Immature natural killer cell (primary cell): ENCODE data around the gene AXIN1. TPM values are rescaled to one million over a fixed set of nuclear protein-coding genes. Genes with fewer than 3 reads are reported as not detected.
"Not testable (repeated sequence)": the region's sequence is repeated elsewhere in the genome, so short reads cannot be mapped to it uniquely, and the experiment has no call there.

Experiments
- DNase-seq, 3 donors: peaks; one replicate each; pipeline ENCODE4 v3.0.0; 2022; ENCODE audit warnings: mixed read lengths in 1 of 3
- H3K27ac Mint-ChIP-seq, 6 donors: one replicate each; pipeline ENCODE4 v1.8.0; 2020; ENCODE audit warnings: mixed read lengths in 6 of 6, mild to moderate bottlenecking in 5 of 6, inconsistent platforms in 4 of 6, moderate library complexity in 3 of 6
- H3K27me3 Mint-ChIP-seq, 3 donors: one replicate each; pipeline ENCODE4 v1.8.0; 2020 to 2021; ENCODE audit warnings: low read depth in 3 of 3, mild to moderate bottlenecking in 3 of 3, mixed read lengths in 3 of 3, moderate library complexity in 3 of 3, inconsistent platforms in 1 of 3
- H3K36me3 Mint-ChIP-seq, 3 donors: one replicate each; pipeline ENCODE4 v1.8.0; 2020; ENCODE audit warnings: mixed read lengths in 3 of 3, inconsistent platforms in 2 of 3, mild to moderate bottlenecking in 2 of 3
- H3K4me1 Mint-ChIP-seq, 2 donors: one replicate each; pipeline ENCODE4 v1.8.0; 2020; ENCODE audit warnings: inconsistent platforms in 2 of 2, mild to moderate bottlenecking in 2 of 2, mixed read lengths in 2 of 2, moderate library complexity in 1 of 2
- H3K4me3 Mint-ChIP-seq, 5 donors: one replicate each; pipeline ENCODE4 v1.8.0; 2020; ENCODE audit warnings: mild to moderate bottlenecking in 5 of 5, mixed read lengths in 5 of 5, inconsistent platforms in 3 of 5, moderate library complexity in 3 of 5
- H3K9me3 Mint-ChIP-seq, 6 donors: one replicate each; pipeline ENCODE4 v1.8.0; 2020; ENCODE audit warnings: mild to moderate bottlenecking in 6 of 6, mixed read lengths in 6 of 6, inconsistent platforms in 4 of 6, moderate library complexity in 3 of 6
- polyA plus RNA-seq, 3 donors: library from polyadenylated mRNA; unstranded; fragments of 300-500 nt; fragmentation: Illumina TruSeq; gene quantifications; one replicate each; pipeline ENCODE4 v1.2.3, GENCODE V29; 2021

Gene AXIN1
- polyA plus RNA-seq, 3 donors from 2014 or later: 1.9 to 12.5 (median 5.2) TPM

GRCh38 chr16:334164-334832 is 18.2 kb downstream of the AXIN1 start:
- H3K4me1 Mint-ChIP-seq: peaks cover 87 to 95% of the 10 kb centered on the region in 2 donors
- H3K36me3 Mint-ChIP-seq, DNase-seq, H3K9me3 Mint-ChIP-seq: not testable (repeated sequence)
- H3K4me3 Mint-ChIP-seq: peak overlapping the region; percentile 11 to 84 (median 80)
- peak overlapping the region; percentile 84 to 98 (median 96) for H3K27ac Mint-ChIP-seq
- H3K27me3 Mint-ChIP-seq: peaks cover 23 to 41% (median 26%) of the 10 kb centered on the region in 3 donors

GRCh38 chr16:333406-334094 is 19.0 kb downstream of the AXIN1 start:
- peaks cover 18 to 38% (median 23%) of the 10 kb centered on the region in 3 donors for H3K27me3 Mint-ChIP-seq
- DNase-seq: no peak
- peak overlapping the region; percentile 68 to 98 (median 96) for H3K27ac Mint-ChIP-seq
- H3K36me3 Mint-ChIP-seq: peaks cover 5 to 8% (median 7%) of the 10 kb centered on the region in 3 donors
- H3K4me1 Mint-ChIP-seq: peaks cover 90 to 97% of the 10 kb centered on the region in 2 donors
- H3K9me3 Mint-ChIP-seq: no peaks in the 10 kb centered on the region
- H3K4me3 Mint-ChIP-seq: peak overlapping the region in 3 of 5 donors; percentile 18 to 54 (median 48)

GRCh38 chr16:331181-331814 is 21.2 kb downstream of the AXIN1 start:
- not testable (repeated sequence) for H3K36me3 Mint-ChIP-seq, H3K9me3 Mint-ChIP-seq
- peak overlapping the region; percentile 48 to 79 (median 66) for H3K4me3 Mint-ChIP-seq
- peaks cover 28 to 45% (median 28%) of the 10 kb centered on the region in 3 donors for H3K27me3 Mint-ChIP-seq
- peak overlapping the region; percentile 76 to 99 (median 92) for H3K27ac Mint-ChIP-seq
- H3K4me1 Mint-ChIP-seq: peaks cover 89 to 95% of the 10 kb centered on the region in 2 donors
- peak in 1 of 3 donors; percentile 66 for DNase-seq

- peak overlapping the region; percentile 76 to 99 (median 92) for H3K27ac Mint-ChIP-seq
- H3K4me3 Mint-ChIP-seq: peak overlapping the region; percentile 42 to 79 (median 65)
- DNase-seq: no peak
- no peaks in the 10 kb centered on the region for H3K9me3 Mint-ChIP-seq
- peaks cover 28 to 44% (median 29%) of the 10 kb centered on the region in 3 donors for H3K27me3 Mint-ChIP-seq
- peaks cover 5 to 8% (median 7%) of the 10 kb centered on the region in 3 donors for H3K36me3 Mint-ChIP-seq
- H3K4me1 Mint-ChIP-seq: peaks cover 88 to 94% of the 10 kb centered on the region in 2 donors
Measured at GRCh38 chr16:330741-331140, 21.8 kb downstream of the AXIN1 start.

GRCh38 chr16:325375-326145 is 27.0 kb downstream of the AXIN1 start:
- H3K4me1 Mint-ChIP-seq: peaks cover 88 to 91% of the 10 kb centered on the region in 2 donors
- peak in 1 of 3 donors; percentile 39 for DNase-seq
- peak overlapping the region; percentile 93 to 100 (median 100) for H3K27ac Mint-ChIP-seq

DNA sequence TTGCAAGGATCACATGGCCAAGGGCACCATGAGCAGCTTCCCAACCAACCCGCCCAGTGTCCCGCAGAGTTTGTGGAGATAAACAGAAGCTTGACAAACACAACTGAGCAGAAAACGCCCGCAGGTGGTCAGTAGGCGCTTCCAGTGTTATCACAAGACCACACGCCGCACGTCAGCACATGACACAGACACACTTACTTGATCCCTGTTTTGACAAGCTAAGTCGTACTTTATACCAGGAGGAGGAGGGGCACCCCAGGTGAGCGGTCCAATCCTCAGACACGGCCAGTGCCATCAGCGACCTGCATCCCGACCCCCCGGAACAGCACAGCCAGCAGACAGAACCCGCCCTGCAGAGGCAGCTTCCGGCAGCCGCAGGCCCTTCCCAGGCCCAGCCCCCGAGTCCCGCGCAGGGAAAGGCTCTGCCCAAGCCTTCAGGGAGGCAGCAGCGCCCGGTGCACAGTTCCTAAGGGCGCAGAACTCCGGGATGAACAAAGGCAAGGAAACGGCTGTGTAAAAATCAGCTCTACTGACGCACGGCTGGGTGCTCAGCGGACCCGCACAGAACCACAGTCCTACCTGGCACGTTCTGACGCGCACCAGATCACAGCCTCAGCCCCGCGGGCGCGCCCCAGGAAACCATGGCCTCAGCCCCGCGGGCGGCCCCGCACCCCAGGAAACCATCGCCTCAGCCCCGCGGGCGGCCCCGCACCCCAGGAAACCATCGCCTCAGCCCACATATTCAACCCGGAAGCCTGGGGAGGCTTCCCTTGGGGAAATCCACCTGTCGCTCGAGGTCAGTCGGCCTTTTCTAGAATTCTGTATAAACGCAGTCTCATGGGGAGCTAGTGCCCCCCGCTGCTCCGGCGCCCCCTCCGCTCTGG is 27.8 kb downstream of the AXIN1 start:
- no peaks in the 10 kb centered on the region for H3K9me3 Mint-ChIP-seq
- H3K4me1 Mint-ChIP-seq: peaks cover 87 to 92% of the 10 kb centered on the region in 2 donors
- peaks cover 53 to 67% (median 60%) of the 10 kb centered on the region in 3 donors for H3K27me3 Mint-ChIP-seq
- peak overlapping the region; percentile 93 to 100 (median 100) for H3K27ac Mint-ChIP-seq
- peak; percentile 93 to 96 (median 95) for DNase-seq
- peaks cover 0 to 6% (median 5%) of the 10 kb centered on the region in 3 donors for H3K36me3 Mint-ChIP-seq
- peak overlapping the region; percentile 83 to 93 (median 86) for H3K4me3 Mint-ChIP-seq

More at GRCh38 chr16:325375-326145, 27.0 kb downstream of the AXIN1 start:
- H3K4me3 Mint-ChIP-seq: peak overlapping the region; percentile 83 to 93 (median 86)
- peaks cover 57 to 69% (median 61%) of the 10 kb centered on the region in 3 donors for H3K27me3 Mint-ChIP-seq
- H3K36me3 Mint-ChIP-seq: peaks cover 2 to 5% (median 4%) of the 10 kb centered on the region in 3 donors
- H3K9me3 Mint-ChIP-seq: no peaks in the 10 kb centered on the region

DNA sequence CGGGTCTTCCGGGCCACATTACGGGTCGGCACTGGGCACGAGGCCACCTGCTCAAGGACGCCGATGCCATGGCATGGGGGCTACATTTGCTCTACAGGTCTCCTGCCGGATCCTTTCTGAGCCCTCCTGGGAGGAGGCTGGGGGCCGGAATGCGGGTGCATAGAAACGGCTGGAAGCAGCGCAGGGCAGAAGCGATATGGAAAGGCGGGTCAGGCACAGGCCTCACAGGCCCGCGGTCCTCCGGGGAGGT is 28.4 kb downstream of the AXIN1 start:
- DNase-seq: no peak
- H3K36me3 Mint-ChIP-seq: peaks cover under 1 to 10% (median 5%) of the 10 kb centered on the region in 3 donors
- H3K4me1 Mint-ChIP-seq: peaks cover 90 to 94% of the 10 kb centered on the region in 2 donors
- peak overlapping the region; percentile 83 to 93 (median 86) for H3K4me3 Mint-ChIP-seq
- no peaks in the 10 kb centered on the region for H3K9me3 Mint-ChIP-seq
- peak overlapping the region; percentile 93 to 100 (median 100) for H3K27ac Mint-ChIP-seq
- H3K27me3 Mint-ChIP-seq: peaks cover 54 to 67% (median 59%) of the 10 kb centered on the region in 3 donors

GRCh38 chr16:322476-323143 is 29.9 kb downstream of the AXIN1 start:
- Mint-ChIP-seq H3K27me3 (peaks cover 55 to 65% (median 58%) of the 10 kb centered on the region in 3 donors), H3K4me1 (peaks cover 94 to 95% of the 10 kb centered on the region in 2 donors), H3K27ac (peak overlapping the region; percentile 70 to 100 (median 97)), H3K36me3 (peaks cover 7 to 18% (median 8%) of the 10 kb centered on the region in 3 donors), H3K4me3 (peak overlapping the region; percentile 54 to 85 (median 66)), H3K9me3 (no peaks in the 10 kb centered on the region)
- DNase-seq: no peak

DNA sequence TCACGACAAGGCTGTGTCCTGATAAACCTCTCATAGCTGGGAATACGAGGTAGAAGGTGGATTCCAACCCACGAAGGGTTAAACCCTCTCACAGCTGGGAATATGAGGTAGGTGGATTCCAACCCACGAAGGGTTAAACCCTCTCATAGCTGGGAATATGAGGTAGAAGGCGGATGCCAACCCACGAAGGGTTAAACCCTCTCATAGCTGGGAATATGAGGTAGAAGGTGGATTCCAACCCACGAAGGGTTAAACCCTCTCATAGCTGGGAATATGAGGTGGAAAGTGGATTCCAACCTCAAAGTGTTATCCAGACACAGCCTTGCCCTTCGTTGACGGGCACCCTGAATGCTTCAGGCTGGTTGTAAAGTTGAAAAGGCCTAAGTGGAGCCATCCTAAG is 31.0 kb downstream of the AXIN1 start:
- DNase-seq: no peak
- H3K9me3 Mint-ChIP-seq: no peaks in the 10 kb centered on the region
- H3K36me3 Mint-ChIP-seq: peaks cover 9 to 18% (median 11%) of the 10 kb centered on the region in 3 donors
- H3K27ac Mint-ChIP-seq: peak overlapping the region; percentile 73 to 99 (median 93)
- H3K4me3 Mint-ChIP-seq: peak overlapping the region in 4 of 5 donors; percentile 39 to 68 (median 58)
- peaks cover 94 to 95% of the 10 kb centered on the region in 2 donors for H3K4me1 Mint-ChIP-seq
- H3K27me3 Mint-ChIP-seq: peaks cover 46 to 54% (median 48%) of the 10 kb centered on the region in 3 donors

GRCh38 chr16:320206-320605 is 32.3 kb downstream of the AXIN1 start:
- H3K9me3 Mint-ChIP-seq: no peaks in the 10 kb centered on the region
- DNase-seq: no peak
- peaks cover 38 to 46% (median 39%) of the 10 kb centered on the region in 3 donors for H3K27me3 Mint-ChIP-seq
- peak overlapping the region; percentile 62 to 82 (median 67) for H3K4me3 Mint-ChIP-seq
- peaks cover 91 to 93% of the 10 kb centered on the region in 2 donors for H3K4me1 Mint-ChIP-seq
- peaks cover 9 to 20% (median 11%) of the 10 kb centered on the region in 3 donors for H3K36me3 Mint-ChIP-seq
- peak overlapping the region; percentile 87 to 99 (median 92) for H3K27ac Mint-ChIP-seq

DNA sequence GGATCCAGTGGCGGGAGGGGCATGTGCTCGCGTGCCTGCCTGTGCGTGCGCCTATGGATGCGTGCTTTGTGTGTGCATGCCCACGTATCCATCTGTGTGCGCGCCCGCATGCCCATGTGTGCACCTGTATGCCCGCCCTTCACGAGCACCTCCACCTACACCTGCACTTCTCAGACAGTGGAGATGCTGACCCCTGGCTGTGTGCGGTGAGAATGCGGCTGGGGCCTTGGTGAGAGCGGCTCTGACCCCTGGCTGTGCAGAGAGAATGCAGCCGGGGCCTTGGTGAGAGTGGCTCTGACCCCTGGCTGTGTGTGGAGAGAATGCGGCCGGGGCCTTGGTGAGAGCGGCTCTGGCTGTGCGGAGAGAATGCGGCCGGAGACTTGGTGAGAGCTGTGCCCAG is 33.9 kb downstream of the AXIN1 start:
- peak overlapping the region; percentile 25 to 75 (median 44) for H3K4me3 Mint-ChIP-seq
- peaks cover 24 to 35% (median 25%) of the 10 kb centered on the region in 3 donors for H3K27me3 Mint-ChIP-seq
- no peak for DNase-seq
- no peaks in the 10 kb centered on the region for H3K9me3 Mint-ChIP-seq
- H3K36me3 Mint-ChIP-seq: peaks cover 9 to 31% (median 11%) of the 10 kb centered on the region in 3 donors
- H3K4me1 Mint-ChIP-seq: peaks cover 90 to 93% of the 10 kb centered on the region in 2 donors
- peak overlapping the region; percentile 75 to 99 (median 92) for H3K27ac Mint-ChIP-seq

GRCh38 chr16:317583-317982 is 34.9 kb downstream of the AXIN1 start:
- H3K36me3 Mint-ChIP-seq: peaks cover 9 to 40% (median 11%) of the 10 kb centered on the region in 3 donors
- no peaks in the 10 kb centered on the region for H3K9me3 Mint-ChIP-seq
- no peak for DNase-seq
- H3K4me3 Mint-ChIP-seq: peak overlapping the region; percentile 26 to 71 (median 58)
- peaks cover 15 to 24% (median 15%) of the 10 kb centered on the region in 3 donors for H3K27me3 Mint-ChIP-seq
- peak overlapping the region; percentile 76 to 99 (median 92) for H3K27ac Mint-ChIP-seq
- H3K4me1 Mint-ChIP-seq: peaks cover 88 to 93% of the 10 kb centered on the region in 2 donors
